OCI-LY1 (cell line): ENCODE results near the gene WDR75.

Experiments
- EZH2 ChIP-seq: fragments of 200-600 bp; sonication (generic), shearing (Covaris generic); IDR thresholded peaks from 2 replicates; pipeline ENCODE4 v1.8.0; 2017; ENCODE audit warnings: borderline replicate concordance, mixed run types, mild to moderate bottlenecking, antibody characterized with exemption, low read length, moderate library complexity, mixed read lengths
- TF ChIP-seq, protein P1 (sequence below): fragments of 200-600 bp; sonication (generic), shearing (Covaris generic); IDR thresholded peaks from 2 replicates; pipeline ENCODE4 v1.5.1; 2017; ENCODE audit warnings: mild to moderate bottlenecking, antibody characterized with exemption, low read length, moderate library complexity, mixed read lengths

DNA sequence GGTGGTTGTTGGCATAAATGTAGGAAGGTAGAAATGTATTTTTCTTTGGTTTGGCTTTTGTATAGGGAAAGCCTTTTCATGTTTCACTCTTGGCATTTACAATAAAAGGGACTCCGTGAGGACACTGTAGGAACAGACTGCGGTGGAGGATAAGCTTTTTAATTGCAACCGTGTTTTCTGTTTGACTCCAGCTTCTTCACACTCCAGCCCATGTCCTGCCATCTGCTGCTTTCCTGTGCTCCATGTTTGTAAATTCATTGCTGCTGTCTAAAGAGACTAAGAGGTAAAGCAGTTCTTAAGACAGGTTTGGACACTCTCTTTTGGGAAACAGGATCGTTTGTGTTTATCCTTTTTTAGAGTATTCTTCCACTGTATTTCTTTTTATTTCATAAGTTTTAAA, 33.3 kb downstream of the WDR75 start:
- TF ChIP-seq, protein P1, sequence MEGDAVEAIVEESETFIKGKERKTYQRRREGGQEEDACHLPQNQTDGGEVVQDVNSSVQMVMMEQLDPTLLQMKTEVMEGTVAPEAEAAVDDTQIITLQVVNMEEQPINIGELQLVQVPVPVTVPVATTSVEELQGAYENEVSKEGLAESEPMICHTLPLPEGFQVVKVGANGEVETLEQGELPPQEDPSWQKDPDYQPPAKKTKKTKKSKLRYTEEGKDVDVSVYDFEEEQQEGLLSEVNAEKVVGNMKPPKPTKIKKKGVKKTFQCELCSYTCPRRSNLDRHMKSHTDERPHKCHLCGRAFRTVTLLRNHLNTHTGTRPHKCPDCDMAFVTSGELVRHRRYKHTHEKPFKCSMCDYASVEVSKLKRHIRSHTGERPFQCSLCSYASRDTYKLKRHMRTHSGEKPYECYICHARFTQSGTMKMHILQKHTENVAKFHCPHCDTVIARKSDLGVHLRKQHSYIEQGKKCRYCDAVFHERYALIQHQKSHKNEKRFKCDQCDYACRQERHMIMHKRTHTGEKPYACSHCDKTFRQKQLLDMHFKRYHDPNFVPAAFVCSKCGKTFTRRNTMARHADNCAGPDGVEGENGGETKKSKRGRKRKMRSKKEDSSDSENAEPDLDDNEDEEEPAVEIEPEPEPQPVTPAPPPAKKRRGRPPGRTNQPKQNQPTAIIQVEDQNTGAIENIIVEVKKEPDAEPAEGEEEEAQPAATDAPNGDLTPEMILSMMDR: no peak
- TF ChIP-seq EZH2: no peak
